NCI-H82 (cell line): ENCODE measurements around the gene GNAI3.

Source experiments
- DNase-seq: peaks from one replicate; lab custom pipeline; 2025; lab: John Stamatoyannopoulos, UW

GNAI3 gene

GRCh38 chr1:109548321-109549267, at the start of gene GNAI3:
TSS of gene GNAI3 (plus strand) at chr1:109548615. CDS start at chr1:109548721, 106 bp downstream.
- peak; percentile 97 for DNase-seq

- no peak for DNase-seq
These were observed 49.3 kb upstream of the GNAI3 start for GRCh38 chr1:109499081-109499480.

GRCh38 chr1:109499661-109500536, 48.5 kb upstream of the GNAI3 start:
- DNase-seq = peak; percentile 74

- no peak for DNase-seq
These were observed 47.5 kb upstream of the GNAI3 start for GRCh38 chr1:109500941-109501381.

GRCh38 chr1:109501644-109502363, 46.6 kb upstream of the GNAI3 start:
- no peak for DNase-seq

- DNase-seq = no peak
These were observed 46.0 kb upstream of the GNAI3 start for GRCh38 chr1:109502364-109502851.

- DNase-seq = no peak
These were observed 44.5 kb upstream of the GNAI3 start for GRCh38 chr1:109503935-109504334.

- DNase-seq = no peak
These were observed 43.4 kb upstream of the GNAI3 start for GRCh38 chr1:109504974-109505373.

- DNase-seq = no peak
These were observed 40.2 kb upstream of the GNAI3 start for GRCh38 chr1:109508001-109508872.

- DNase-seq = no peak
These were observed 39.6 kb upstream of the GNAI3 start for GRCh38 chr1:109508873-109509175.

GRCh38 chr1:109509176-109510134, 39.0 kb upstream of the GNAI3 start, which contains the start of gene AMIGO1:
TSS of gene AMIGO1 (minus strand) at chr1:109509727. CDS start at chr1:109508912, 815 bp downstream.
- DNase-seq = peak; percentile 73

GRCh38 chr1:109513110-109513710, 35.2 kb upstream of the GNAI3 start:
- no peak for DNase-seq

GRCh38 chr1:109514846-109515245, 33.6 kb upstream of the GNAI3 start:
- no peak for DNase-seq

GRCh38 chr1:109516872-109517271, 31.5 kb upstream of the GNAI3 start:
- DNase-seq = no peak

GRCh38 chr1:109517337-109517736, 31.1 kb upstream of the GNAI3 start:
- no peak for DNase-seq

- no peak for DNase-seq
These were observed 27.1 kb upstream of the GNAI3 start for GRCh38 chr1:109521002-109521951.

GRCh38 chr1:109522026-109522425, 26.4 kb upstream of the GNAI3 start:
- DNase-seq = no peak

- DNase-seq = no peak
These were observed 24.7 kb upstream of the GNAI3 start for GRCh38 chr1:109523706-109524105.
